DOHH2 (cell line): ENCODE data around the gene LSMEM2.

Experiments
- H3F3A ChIP-seq: fragments of 200-600 bp; sonication (generic), shearing (Covaris generic); 2 replicates; pipeline ENCODE4 v1.6.0; 2016; ENCODE audit warnings: antibody characterized with exemption, mild to moderate bottlenecking; ENCODE audit not compliant: control insufficient read depth, insufficient read depth
- H3K27ac ChIP-seq: fragments of 200-600 bp; sonication (generic); 2 replicates; pipeline ENCODE4 v1.5.1; 2014; ENCODE audit warnings: low read depth, mild to moderate bottlenecking, low read length, moderate library complexity
- H3K27me3 ChIP-seq: fragments of 200-600 bp; sonication (generic); 2 replicates; pipeline ENCODE4 v1.6.1; 2014; ENCODE audit warnings: mild to moderate bottlenecking, low read length, mixed read lengths; ENCODE audit not compliant: control insufficient read depth
- H3K36me3 ChIP-seq: fragments of 200-600 bp; sonication (generic); 2 replicates; pipeline ENCODE4 v1.6.1; 2014; ENCODE audit warnings: mild to moderate bottlenecking, low read length, moderate library complexity, mixed read lengths; ENCODE audit not compliant: control insufficient read depth
- H3K4me1 ChIP-seq: fragments of 200-600 bp; sonication (generic); 2 replicates; pipeline ENCODE4 v1.6.1; 2014; ENCODE audit warnings: mild to moderate bottlenecking, low read length, mixed read lengths; ENCODE audit not compliant: control insufficient read depth
- H3K4me2 ChIP-seq: fragments of 200-600 bp; sonication (generic); 2 replicates; pipeline ENCODE4 v1.6.0; 2014; ENCODE audit warnings: mild to moderate bottlenecking, low read length, moderate library complexity
- H3K4me3 ChIP-seq: fragments of 200-600 bp; sonication (generic); 2 replicates; pipeline ENCODE4 v1.5.1; 2014; ENCODE audit warnings: mild to moderate bottlenecking, low read length, mixed read lengths
- H3K79me2 ChIP-seq: fragments of 200-600 bp; sonication (generic); 2 replicates; pipeline ENCODE4 v1.6.1; 2014; ENCODE audit warnings: mild to moderate bottlenecking, low read length, mixed read lengths; ENCODE audit not compliant: control insufficient read depth
- H3K9me2 ChIP-seq: fragments of 200-600 bp; sonication (generic); replicated peaks from 2 replicates; pipeline ENCODE4 v1.6.1; 2014; ENCODE audit warnings: mild to moderate bottlenecking, low read length, mixed read lengths; ENCODE audit not compliant: control insufficient read depth
- H3K9me3 ChIP-seq: fragments of 200-600 bp; sonication (generic); 2 replicates; pipeline ENCODE4 v1.6.1; 2014; ENCODE audit warnings: antibody characterized with exemption, low read length, mixed read lengths; ENCODE audit not compliant: control insufficient read depth, insufficient read depth
- H4K20me1 ChIP-seq: fragments of 200-600 bp; sonication (generic); 2 replicates; pipeline ENCODE4 v1.6.0; 2014; ENCODE audit warnings: low read depth, mild to moderate bottlenecking, antibody characterized with exemption, low read length, moderate library complexity; ENCODE audit not compliant: control insufficient read depth, insufficient read depth
- CTCF ChIP-seq: fragments of 200-600 bp; sonication (generic); IDR thresholded peaks from one replicate; pipeline ENCODE4 v1.5.1; 2014; ENCODE audit warnings: antibody characterized with exemption, mild to moderate bottlenecking, low read depth, low read length; ENCODE audit not compliant: poor library complexity, severe bottlenecking
- EZH2phosphoT487 ChIP-seq: fragments of 200-600 bp; sonication (generic); IDR thresholded peaks from 2 replicates; pipeline ENCODE4 v1.6.1; 2017; ENCODE audit warnings: borderline replicate concordance, mild to moderate bottlenecking, antibody characterized with exemption, low read length, moderate library complexity, mixed read lengths

LSMEM2 gene

GRCh38 chr3:50264964-50265485 is 13.9 kb upstream of the LSMEM2 start:
- Histone ChIP-seq H3K4me1 (peaks cover 5% of the 10 kb centered on the region; the same call in 1 of the 2 replicates), H3K4me2 (no peak overlapping the region)

GRCh38 chr3:50265571-50265970 is 13.3 kb upstream of the LSMEM2 start:
- Histone ChIP-seq H3K27me3 (peaks cover 32% of the 10 kb centered on the region), H3F3A (no peaks in the 10 kb centered on the region), H3K27ac (no peak overlapping the region), H3K9me2 (no peaks in the 10 kb centered on the region), H3K4me3 (no peak overlapping the region), H3K9me3 (no peaks in the 10 kb centered on the region), H3K4me1 (no peaks in the 10 kb centered on the region), H3K36me3 (no peaks in the 10 kb centered on the region), H4K20me1 (no peaks in the 10 kb centered on the region), H3K4me2 (no peak overlapping the region), H3K79me2 (no peaks in the 10 kb centered on the region)
- no peak for TF ChIP-seq CTCF
- TF ChIP-seq EZH2phosphoT487: no peak

More at GRCh38 chr3:50264964-50265485, 13.9 kb upstream of the LSMEM2 start:
- Histone ChIP-seq H4K20me1 (no peaks in the 10 kb centered on the region), H3F3A (no peaks in the 10 kb centered on the region), H3K27me3 (peaks cover 31% of the 10 kb centered on the region), H3K36me3 (no peaks in the 10 kb centered on the region), H3K4me3 (no peak overlapping the region), H3K79me2 (no peaks in the 10 kb centered on the region), H3K9me2 (no peaks in the 10 kb centered on the region), H3K27ac (no peak overlapping the region), H3K9me3 (no peaks in the 10 kb centered on the region)
- TF ChIP-seq CTCF (no peak), EZH2phosphoT487 (no peak)

- Histone ChIP-seq H3F3A (no peaks in the 10 kb centered on the region), H3K4me2 (no peak overlapping the region), H3K9me2 (no peaks in the 10 kb centered on the region), H3K4me3 (no peak overlapping the region), H3K36me3 (no peaks in the 10 kb centered on the region), H3K79me2 (no peaks in the 10 kb centered on the region), H3K9me3 (no peaks in the 10 kb centered on the region), H3K4me1 (no peaks in the 10 kb centered on the region), H3K27me3 (peaks cover 32% of the 10 kb centered on the region), H4K20me1 (no peaks in the 10 kb centered on the region), H3K27ac (no peak overlapping the region)
- TF ChIP-seq EZH2phosphoT487 (no peak), CTCF (no peak)
Observed at GRCh38 chr3:50266017-50266416, 12.9 kb upstream of the LSMEM2 start.
